NB4 (cell line): ENCODE results near the gene PRKD3.

Experiments
- POLR2A ChIP-seq: IDR thresholded peaks from 2 replicates; pipeline ENCODE4 v1.6.1; 2011; ENCODE audit warnings: mild to moderate bottlenecking; ENCODE audit not compliant: insufficient read length; ENCODE audit errors: extremely low read depth
- TF ChIP-seq, protein P1 (sequence below): IDR thresholded peaks from 2 replicates; pipeline ENCODE4 v1.6.1; 2011; ENCODE audit warnings: low read depth, low read length
- TF ChIP-seq, protein P2 (sequence below): IDR thresholded peaks from one replicate; pipeline ENCODE4 v1.5.1; 2012; ENCODE audit warnings: low read depth, low read length

DNA sequence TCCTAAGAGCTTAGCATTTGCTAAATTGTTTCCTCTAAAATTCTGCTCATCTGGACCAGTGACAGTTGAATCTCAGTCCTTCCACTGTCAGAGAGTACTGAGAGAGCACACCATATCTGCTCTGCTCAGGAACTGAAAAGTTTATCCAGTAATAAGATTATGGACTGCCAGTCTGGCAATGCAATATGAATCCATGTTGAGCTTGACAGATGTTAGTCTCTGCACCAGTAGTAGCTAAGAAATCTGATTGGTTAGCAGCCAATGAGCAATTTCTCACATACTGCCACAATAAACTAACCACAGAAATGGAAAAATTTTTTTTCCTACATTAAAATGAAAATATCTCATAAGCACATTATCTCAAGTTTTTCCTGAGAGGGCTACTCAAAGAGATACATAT lies 2.3 kb downstream of the PRKD3 start:
- TF ChIP-seq, protein P1, sequence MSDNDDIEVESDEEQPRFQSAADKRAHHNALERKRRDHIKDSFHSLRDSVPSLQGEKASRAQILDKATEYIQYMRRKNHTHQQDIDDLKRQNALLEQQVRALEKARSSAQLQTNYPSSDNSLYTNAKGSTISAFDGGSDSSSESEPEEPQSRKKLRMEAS: no peak
- TF ChIP-seq, protein P2, sequence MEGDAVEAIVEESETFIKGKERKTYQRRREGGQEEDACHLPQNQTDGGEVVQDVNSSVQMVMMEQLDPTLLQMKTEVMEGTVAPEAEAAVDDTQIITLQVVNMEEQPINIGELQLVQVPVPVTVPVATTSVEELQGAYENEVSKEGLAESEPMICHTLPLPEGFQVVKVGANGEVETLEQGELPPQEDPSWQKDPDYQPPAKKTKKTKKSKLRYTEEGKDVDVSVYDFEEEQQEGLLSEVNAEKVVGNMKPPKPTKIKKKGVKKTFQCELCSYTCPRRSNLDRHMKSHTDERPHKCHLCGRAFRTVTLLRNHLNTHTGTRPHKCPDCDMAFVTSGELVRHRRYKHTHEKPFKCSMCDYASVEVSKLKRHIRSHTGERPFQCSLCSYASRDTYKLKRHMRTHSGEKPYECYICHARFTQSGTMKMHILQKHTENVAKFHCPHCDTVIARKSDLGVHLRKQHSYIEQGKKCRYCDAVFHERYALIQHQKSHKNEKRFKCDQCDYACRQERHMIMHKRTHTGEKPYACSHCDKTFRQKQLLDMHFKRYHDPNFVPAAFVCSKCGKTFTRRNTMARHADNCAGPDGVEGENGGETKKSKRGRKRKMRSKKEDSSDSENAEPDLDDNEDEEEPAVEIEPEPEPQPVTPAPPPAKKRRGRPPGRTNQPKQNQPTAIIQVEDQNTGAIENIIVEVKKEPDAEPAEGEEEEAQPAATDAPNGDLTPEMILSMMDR: no peak
- no peak for TF ChIP-seq POLR2A
